GM18520 (cell line): ENCODE measurements around the gene AMDHD2.

Source experiments
- ATAC-seq: cut with Tn5 transposase; IDR thresholded peaks from one replicate; pipeline ENCODE4 v1.9.1; 2021; ENCODE audit not compliant: unreplicated experiment

The AMDHD2 gene

GRCh38 chr16:2482708-2483534 is 37.2 kb upstream of the AMDHD2 start:
- no peak for ATAC-seq

DNA sequence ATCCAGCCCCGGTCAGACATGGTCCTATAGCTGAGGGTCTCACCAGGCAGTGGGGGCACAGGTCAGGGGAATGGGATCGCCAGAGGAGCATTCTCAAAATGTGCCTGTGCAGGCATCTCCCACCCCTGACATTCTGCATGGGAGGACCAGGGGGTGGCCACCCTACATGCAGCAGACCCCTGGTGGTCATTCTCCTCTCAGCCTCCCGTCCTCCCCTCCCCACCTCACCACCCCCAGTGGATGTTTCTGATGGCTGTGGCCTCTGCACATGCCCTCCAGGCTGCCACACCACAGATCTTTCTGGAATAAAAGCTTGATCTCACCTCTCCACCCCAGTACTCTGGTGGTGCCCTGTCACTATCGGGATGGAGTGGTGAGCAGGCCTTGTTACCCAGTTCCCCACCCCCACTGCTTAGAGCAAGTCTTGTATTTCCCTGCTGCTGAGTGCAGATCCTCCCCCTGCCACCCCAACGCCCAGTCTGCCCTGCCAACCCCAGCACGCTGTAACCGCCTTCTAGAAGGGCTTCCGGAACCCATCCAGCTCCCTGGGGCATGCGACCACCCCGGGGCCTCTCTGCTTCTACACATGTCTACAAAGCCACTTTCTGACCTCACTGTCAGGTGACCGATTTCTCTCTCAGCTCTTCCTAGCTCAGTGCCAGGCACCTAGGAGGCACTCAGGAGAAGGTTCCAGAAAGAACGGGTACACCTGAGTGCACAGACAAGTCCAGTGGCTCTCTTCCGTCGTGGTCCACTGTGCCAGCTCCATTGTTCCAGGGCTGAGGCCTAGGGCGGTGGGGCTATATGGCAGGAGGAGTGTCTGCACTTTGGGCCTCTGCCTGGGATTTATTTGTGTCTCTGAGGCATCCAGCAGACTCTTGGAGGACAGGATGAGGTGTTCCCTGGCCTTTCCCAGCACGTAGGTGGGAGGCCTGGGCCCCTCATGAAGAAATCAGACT is 36.0 kb upstream of the AMDHD2 start:
- ATAC-seq = no peak

GRCh38 chr16:2484898-2485508 is 35.2 kb upstream of the AMDHD2 start:
- ATAC-seq = no peak

- ATAC-seq = no peak
Measured at GRCh38 chr16:2485811-2486507, 34.2 kb upstream of the AMDHD2 start.

DNA sequence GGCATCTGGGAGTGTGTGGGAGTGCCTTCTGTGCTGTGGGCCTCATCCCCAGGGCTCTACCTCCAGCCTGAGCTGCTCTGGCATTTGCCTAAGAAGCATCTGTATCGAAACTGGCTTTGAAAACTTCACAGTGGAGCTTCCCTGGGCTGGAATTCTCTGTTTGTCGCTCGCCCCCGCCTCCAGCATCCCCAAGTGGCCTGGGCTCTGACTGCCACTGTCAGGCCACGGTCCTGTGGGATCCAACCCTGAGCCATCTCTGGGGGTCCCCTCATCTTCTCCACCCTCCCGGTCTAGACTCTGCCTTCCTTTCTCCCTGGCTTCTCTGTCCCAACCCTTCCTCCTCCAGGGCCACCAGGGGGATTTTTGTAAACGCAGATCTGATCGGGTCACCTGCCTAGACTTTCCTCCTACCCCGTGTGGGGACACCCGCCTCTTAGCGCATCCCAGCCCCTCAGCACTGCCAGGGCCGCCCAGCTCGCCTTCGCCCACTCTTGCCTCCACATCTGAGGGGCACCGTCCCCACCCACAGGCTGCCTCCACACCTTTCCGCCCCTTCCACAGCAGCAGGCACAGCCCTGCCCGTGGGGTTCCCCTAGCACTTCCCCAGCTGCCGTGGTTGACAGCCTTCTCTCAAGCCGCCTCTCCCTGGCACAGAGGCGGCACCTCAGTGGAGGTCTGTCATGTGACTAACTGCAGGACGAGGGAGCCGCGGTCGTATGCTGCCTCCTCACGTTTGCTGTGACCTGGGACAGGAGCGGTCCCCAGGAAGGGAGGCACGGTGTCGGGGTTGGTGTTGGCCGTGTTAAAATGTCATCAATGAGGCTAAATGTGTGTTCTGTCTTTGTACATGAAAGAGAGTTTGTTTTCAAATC is 33.3 kb upstream of the AMDHD2 start:
- peak; percentile 67 for ATAC-seq

DNA sequence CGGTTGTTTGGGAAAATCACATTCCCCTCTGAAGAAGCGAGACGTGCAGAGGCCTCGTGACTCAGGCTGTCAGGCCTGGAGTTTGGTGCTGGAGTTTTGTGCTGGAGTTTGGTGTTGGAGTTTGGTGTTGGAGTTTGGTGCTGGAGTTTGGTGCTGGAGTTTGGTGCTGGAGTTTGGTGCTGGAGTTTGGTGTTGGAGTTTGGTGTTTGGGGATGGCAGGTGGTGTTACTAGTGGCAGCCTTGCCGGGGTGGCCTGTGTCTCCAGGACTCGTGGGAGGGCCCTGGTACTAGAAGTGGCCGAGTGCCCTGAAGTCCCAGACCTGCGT is 32.7 kb upstream of the AMDHD2 start:
- no peak for ATAC-seq

DNA sequence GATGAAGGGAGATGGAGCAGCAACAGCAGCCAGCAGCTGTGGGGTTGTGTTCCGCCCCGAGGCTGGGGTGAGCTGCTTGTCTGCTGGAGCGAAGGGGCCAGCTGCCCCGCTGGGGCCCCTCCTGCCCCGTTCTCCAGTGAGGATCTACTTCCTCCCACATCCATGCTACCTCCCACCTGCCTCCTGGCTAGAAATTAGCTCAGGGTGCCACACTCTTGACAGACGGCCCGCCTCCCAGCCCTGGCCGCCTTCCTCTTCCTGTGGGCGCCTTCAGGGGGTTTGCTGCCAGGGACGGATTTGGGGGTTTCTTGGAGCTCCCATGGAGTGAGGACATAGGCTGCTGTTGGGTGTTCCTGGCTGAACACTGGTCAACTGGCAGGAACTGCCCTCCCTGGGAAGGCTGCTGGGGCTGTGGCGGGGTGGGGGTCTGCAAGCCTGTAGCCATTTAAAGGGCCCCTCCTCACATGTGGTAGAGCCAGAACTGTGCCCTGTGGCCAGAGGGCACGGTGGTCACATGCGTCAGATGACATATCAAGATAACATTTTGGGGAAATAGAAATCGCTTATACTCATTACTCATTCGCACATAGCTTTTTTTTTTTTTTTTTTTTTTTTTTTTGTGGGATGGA is 32.2 kb upstream of the AMDHD2 start:
- no peak for ATAC-seq

- no peak for ATAC-seq
Measured at GRCh38 chr16:2489581-2489980, 30.6 kb upstream of the AMDHD2 start.

GRCh38 chr16:2490190-2491105 is 29.7 kb upstream of the AMDHD2 start:
- ATAC-seq = no peak

DNA sequence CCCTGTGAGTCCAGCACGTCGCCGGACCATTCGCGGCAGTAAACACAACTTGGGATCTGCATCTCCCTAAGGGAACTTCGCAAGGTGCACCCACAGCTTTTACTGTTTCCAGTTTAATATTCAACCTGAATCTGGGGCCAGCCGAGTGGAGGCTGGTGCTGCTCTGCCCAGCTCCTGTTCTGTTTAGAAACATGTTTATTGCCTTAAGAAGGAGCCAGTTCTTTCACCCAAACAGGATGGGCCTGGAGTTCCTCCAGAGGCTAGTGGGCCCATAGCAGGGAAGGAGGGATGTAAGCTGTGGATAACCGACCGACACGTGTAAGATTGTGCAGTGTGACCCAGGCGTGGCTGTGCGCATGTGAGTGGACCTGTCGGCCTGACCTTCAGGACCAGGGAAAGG is 27.9 kb upstream of the AMDHD2 start:
- ATAC-seq = no peak

DNA sequence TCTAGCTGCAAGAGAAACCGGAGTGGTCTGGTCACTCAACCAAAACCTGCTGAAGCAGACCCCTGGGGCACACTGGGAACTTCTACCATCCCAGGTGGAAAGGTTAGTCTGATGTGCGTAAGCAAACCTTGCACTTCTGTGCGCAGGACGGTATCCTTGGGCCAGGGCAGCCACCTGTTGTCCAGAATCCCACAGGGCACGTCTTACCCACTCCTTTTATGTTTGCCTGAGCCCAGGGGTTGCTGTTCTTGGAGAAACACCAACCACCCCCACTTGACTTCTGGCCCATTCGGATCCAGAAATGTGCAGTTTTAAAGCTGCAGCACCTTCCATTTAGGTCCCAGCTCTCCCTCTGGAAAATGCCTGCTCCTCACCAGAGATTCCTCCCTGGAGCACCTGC is 26.6 kb upstream of the AMDHD2 start:
- ATAC-seq = no peak

GRCh38 chr16:2494616-2495015 is 25.6 kb upstream of the AMDHD2 start:
- ATAC-seq = no peak

GRCh38 chr16:2495041-2495440 is 25.1 kb upstream of the AMDHD2 start:
- ATAC-seq = no peak

DNA sequence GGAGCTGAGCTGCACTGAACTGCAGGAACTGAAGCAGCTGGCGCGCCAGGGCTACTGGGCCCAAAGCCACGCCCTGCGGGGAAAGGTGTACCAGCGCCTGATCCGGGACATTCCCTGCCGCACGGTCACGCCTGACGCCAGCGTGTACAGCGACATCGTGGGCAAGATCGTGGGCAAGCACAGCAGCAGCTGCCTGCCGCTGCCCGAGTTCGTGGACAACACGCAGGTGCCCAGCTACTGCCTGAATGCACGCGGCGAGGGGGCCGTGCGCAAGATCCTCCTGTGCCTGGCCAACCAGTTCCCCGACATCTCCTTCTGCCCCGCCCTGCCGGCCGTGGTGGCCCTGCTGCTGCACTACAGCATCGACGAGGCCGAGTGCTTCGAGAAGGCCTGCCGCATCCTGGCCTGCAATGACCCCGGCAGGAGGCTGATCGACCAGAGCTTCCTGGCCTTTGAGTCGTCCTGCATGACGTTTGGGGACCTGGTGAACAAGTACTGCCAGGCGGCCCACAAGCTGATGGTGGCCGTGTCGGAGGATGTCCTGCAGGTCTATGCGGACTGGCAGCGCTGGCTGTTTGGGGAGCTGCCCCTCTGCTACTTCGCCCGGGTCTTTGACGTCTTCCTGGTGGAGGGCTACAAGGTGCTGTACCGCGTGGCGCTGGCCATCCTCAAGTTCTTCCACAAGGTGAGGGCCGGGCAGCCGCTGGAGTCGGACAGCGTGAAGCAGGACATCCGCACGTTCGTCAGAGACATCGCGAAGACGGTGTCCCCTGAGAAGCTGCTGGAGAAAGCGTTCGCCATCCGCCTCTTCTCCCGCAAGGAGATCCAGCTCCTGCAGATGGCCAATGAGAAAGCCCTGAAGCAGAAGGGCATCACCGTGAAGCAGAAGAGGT is 23.7 kb upstream of the AMDHD2 start:
- no peak for ATAC-seq

- no peak for ATAC-seq
Measured at GRCh38 chr16:2497116-2497630, 23.0 kb upstream of the AMDHD2 start.

DNA sequence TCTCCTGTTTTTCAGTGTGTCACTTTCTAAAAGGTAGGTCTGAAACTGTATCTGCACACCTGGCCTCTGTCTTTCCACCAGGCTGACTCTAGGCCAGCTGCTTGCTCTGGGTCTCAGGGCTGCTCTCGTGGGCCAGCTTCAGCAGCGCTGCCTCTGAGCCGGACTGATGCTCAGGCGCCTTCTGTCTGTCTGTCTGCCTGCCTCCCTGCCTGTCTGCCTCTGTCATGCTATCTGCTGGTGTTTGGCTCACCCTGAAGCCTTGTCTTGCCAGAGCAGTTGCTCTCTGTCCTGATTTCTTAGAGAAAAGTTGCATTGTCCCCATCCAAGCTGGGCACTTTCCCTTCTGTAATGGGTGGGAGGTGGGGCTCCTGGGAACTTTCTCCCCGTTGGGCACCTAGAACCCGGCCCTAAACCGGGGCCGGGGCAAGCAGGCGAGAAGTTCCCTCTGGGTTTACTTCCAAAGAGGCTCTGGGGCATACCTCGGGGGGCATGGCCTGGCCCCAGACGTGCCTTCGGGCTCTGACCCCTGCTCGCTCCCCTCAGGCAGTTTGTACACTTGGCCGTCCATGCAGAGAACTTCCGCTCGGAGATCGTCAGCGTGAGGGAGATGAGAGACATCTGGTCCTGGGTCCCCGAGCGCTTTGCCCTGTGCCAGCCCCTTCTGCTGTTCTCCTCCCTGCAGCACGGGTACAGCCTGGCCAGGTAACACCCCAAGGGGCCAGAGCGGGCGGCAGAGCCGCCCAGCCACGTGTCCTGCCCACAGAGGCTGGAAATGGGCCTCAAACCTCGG is 22.3 kb upstream of the AMDHD2 start:
- ATAC-seq = no peak
